ENCODE data around the gene ZDHHC8.

- no peak for TF ChIP-seq EZH2 (IDR thresholded peaks at IDR 0.05; ENCODE audit: borderline replicate concordance)
- no peak for TF ChIP-seq CTCF (IDR thresholded peaks at IDR 0.05; ENCODE audit: poor library complexity)
These were observed 49.0 kb downstream of the ZDHHC8 start for GRCh38 chr22:20180640-20181039.

Measured in hepatocyte (in vitro differentiated cells).